NCI-H69 (cell line): ENCODE data around the gene SLC39A11.

Experiments used
- DNase-seq: peaks from one replicate; lab custom pipeline; 2025; lab: John Stamatoyannopoulos, UW

SLC39A11 gene

DNA sequence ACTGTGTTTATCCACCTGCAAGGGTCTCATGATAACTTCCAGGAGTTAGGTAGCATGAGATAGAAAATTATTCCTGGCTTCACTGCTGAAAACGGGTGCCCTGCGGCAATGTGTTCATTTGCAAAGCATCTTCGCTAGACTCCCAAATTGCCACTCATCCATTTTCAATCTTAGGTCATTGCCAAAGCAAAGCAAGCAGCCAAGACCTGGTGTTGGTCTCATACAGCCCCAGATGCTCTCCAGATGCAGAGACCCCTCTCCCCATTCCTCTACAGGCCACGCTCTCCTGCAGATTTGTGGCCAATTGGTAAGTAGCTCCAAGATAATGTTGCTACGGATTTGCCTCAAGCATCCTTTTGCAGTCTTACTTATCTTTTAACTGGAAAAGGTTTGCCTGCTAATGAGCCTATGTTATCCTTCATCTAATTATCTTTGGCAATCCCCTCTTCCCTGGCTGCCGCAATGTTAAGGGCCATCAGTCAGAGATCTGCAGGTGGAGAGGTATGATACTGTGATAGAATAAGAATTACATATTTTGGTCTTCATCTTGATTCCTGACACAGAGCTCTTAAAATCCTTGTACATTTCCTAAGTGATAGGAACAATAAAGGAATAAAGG is 222.0 kb downstream of the SLC39A11 start:
- DNase-seq = no peak

- no peak for DNase-seq
Measured at GRCh38 chr17:72869630-72870029, 222.9 kb downstream of the SLC39A11 start.

DNA sequence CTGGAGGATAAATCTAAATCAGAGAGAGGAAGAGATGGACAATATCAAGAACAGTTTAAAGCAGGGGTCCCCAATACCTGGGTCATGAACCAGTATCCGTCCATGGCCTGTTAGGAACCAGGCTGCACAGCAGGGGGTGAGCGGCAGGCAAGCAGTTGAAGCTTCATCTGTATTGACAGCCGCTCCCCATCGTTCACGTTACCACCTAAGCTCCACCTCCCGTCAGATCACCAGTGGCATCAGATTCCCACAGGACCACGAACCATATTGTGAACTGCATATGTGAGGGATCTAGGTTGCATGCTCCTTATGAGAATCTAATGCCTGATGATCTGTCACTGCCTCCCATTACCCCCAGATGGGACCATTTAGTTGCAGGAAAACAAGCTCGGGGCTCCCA is 226.5 kb downstream of the SLC39A11 start:
- DNase-seq = no peak

GRCh38 chr17:72863526-72864211 is 228.8 kb downstream of the SLC39A11 start:
- DNase-seq = peak; percentile 29

GRCh38 chr17:72862276-72862999 is 230.1 kb downstream of the SLC39A11 start:
- DNase-seq = peak; percentile 82

DNA sequence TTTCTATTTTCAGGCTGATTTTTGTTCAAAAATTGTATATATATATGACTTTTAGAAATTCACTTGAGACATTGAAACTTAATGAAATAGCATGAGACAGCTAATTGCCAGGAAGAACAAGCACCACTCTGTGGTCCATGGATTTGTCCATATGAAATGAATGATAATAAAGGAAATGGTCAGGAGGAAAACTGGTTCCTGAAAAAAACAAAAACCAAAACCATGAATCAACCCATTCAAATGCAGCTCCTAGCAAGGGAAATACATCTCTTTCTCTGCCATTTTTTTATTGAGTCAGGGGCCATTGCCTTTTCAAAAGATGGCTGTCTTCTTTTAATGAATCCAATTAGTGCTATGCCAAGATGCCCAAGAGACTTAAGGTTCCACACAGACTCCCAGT is 230.7 kb downstream of the SLC39A11 start:
- DNase-seq = no peak

- DNase-seq = no peak
Measured at GRCh38 chr17:72860778-72861177, 231.7 kb downstream of the SLC39A11 start.

DNA sequence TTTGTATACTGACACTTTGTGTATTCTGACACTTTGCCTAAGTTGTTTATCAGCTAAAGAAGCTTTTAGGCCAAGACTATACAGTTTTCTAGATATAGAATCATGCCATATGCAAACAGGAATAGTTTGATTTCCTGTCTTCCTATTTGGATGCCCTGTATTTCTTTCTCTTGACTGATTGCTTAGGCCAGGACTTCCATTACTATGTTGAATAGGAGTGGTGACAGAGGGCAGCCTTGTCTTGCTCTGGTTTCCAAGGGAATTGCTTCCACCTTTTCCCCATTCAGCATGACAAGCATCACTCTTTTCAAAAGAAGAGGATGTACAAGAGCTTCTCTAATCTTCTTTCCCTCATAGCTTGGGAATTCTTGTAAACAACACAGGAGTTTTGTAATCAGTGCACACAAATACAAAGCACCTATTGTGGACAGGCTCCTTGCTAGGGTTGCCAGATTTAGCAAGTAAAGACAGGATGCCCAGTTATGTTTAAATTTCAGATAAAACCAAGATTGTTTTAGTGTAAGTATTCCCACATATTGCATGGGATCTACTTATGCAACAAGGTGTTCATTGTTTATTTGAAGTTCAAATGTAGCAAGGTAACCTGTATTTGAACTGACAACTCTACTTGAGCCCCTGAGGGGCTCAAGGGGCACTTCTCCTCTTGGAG is 233.5 kb downstream of the SLC39A11 start:
- DNase-seq = no peak

DNA sequence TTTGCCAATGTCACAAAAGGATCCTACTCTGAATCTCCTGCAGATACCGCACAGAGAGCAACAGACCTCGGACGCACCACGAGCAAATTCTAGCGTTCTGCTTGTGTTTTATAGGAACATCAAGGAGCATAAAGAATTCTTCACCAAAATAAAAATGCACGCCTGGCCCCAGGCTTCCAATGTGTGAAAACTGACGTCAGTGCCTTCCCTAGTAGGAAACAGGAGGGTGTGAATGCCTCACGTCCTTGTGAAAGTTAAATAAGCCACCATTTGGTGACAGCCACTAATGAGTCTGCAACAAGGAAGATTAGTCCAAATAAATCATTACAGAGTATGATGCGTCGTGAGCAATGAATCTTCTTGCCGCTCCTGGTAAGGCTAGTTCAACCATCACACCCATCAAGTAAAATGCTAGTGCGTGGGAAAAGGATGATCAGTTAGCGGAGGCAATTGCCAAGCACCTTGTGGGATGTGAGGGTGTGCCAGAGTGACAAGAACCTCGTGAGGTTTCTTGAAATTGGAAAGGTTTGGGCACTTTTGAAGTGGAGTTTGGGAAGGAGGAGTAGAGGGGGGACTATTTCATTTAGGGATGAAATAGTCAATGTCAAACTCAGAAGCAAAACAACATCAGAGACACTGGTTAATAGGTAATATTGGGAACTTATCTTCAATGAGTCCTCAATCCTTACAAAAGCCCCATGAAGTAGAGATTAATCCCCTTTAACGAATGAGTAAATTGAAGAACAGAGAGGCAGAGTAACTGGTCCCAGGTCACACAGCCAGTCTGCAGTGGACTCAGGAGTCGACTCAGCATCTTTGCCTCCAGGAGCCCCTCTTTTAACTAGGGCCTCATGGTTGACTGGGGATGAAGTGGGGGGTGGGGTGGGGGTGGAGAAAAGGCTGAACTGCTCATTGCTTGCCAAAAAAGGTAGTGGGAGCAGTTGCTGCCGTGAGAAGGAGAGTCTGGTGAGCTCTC is 238.8 kb downstream of the SLC39A11 start:
- peak; percentile 19 for DNase-seq

- peak; percentile 38 for DNase-seq
Measured at GRCh38 chr17:72852277-72852938, 240.1 kb downstream of the SLC39A11 start.

GRCh38 chr17:72850410-72851118 is 241.9 kb downstream of the SLC39A11 start:
- no peak for DNase-seq

GRCh38 chr17:72846399-72846798 is 246.1 kb downstream of the SLC39A11 start:
- peak; percentile 82 for DNase-seq

- no peak for DNase-seq
Measured at GRCh38 chr17:72843591-72843990, 248.9 kb downstream of the SLC39A11 start.

DNA sequence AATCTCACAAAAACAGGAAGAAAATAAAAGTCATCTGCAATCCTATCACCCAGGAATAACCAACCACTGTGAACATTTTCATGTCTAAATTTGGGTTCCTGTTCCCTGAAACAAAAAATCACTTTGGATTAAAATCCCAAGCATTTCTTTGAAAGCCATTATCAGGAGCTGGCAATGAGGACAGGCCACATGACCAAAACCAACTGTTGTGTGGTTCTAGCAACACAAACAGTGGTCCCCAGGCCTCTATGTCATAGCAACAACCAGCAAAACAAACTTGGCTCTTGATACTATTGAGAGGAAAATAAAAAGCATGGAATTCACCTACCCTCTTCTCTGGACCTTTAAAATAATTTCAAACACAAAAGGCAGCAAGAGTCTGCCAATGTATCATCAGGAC is 252.5 kb downstream of the SLC39A11 start:
- no peak for DNase-seq

DNA sequence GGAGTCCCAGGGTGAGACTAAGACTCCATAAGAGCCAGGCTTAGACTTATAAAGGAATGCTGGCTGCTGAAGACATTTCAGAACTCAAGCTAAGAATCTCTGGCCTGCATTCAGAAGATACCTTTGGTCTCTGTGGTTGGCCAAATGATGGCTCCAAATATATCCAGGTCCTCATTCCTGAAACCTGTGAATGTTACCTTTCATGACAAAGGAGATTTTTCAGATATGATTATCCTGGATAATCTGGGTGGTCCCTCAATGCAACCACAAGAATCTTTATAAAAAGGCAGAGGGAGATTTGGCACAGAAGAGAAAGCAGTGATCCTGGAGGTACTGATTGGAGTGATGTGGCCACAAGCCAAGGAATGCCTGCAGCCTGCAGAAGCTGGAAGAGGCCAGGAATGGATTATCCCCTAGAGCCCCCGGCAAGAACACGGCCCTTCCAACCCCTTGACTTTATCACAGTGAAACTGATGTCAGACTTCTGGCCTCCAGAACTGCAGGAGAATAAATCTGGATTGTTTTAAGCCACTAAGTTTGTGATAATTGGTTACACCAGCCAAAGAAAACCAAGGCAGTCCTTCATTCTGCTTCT is 253.3 kb downstream of the SLC39A11 start:
- no peak for DNase-seq

- no peak for DNase-seq
Measured at GRCh38 chr17:72838581-72838980, 253.9 kb downstream of the SLC39A11 start.

DNA sequence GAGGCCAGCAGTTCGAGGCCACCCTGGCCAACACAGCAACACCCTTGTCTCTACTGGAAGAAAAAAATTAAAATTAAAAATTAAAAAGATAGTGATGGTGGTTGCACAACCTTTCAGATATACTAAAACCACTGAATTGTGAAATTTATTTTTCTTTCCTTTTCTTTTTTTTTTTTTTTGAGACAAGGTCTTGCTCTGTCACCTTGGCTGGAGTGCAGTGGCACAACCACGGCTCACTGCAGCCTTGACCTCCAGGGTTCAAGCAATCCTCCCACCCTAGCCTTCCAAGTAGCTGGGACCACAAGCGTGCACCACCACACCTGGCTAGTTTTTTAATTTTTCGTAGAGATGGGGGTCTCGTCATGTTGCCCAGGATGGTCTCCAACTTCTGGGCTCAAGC is 254.4 kb downstream of the SLC39A11 start:
- DNase-seq = no peak

GRCh38 chr17:72837335-72837734 is 255.2 kb downstream of the SLC39A11 start:
- no peak for DNase-seq

GRCh38 chr17:72833128-72833765 is 259.2 kb downstream of the SLC39A11 start:
- DNase-seq = no peak
